Measurements from ENCODE around the gene INPP5D.

The INPP5D gene

GRCh38 chr2:233221378-233222063 lies 161.4 kb downstream of the INPP5D start:
- H3K4me3 ChIP-seq (replicated peaks in 1 of 2; ENCODE audit: low read depth in 2 of 2, low read length in 2 of 2), result no peak overlapping the region
- DNase-seq (ENCODE audit: low read depth in 2 of 2), result peak; percentile 24 to 77
- no peak for TF ChIP-seq CTCF (IDR thresholded peaks at IDR 0.05; ENCODE audit: low read depth, low read length)

GRCh38 chr2:233223059-233223894 lies 163.1 kb downstream of the INPP5D start:
- TF ChIP-seq CTCF (IDR thresholded peaks at IDR 0.05; ENCODE audit: low read depth, low read length), result no peak
- no peak for DNase-seq (ENCODE audit: low read depth in 2 of 2)
- no peak overlapping the region for H3K4me3 ChIP-seq (replicated peaks in 1 of 2; ENCODE audit: low read depth in 2 of 2, low read length in 2 of 2)

- no peak for TF ChIP-seq CTCF (IDR thresholded peaks at IDR 0.05; ENCODE audit: low read depth, low read length)
- no peak for DNase-seq (ENCODE audit: low read depth in 2 of 2)
- no peak overlapping the region for H3K4me3 ChIP-seq (replicated peaks in 1 of 2; ENCODE audit: low read depth in 2 of 2, low read length in 2 of 2)
Observed at GRCh38 chr2:233225230-233226068, 165.3 kb downstream of the INPP5D start.

- H3K4me3 ChIP-seq (replicated peaks in 1 of 2; ENCODE audit: low read depth in 2 of 2, low read length in 2 of 2), result no peak overlapping the region
- TF ChIP-seq CTCF (IDR thresholded peaks at IDR 0.05; ENCODE audit: low read depth, low read length), result no peak
- no peak for DNase-seq (ENCODE audit: low read depth in 2 of 2)
Observed at GRCh38 chr2:233226511-233227031, 166.4 kb downstream of the INPP5D start.

- DNase-seq (ENCODE audit: low read depth in 2 of 2), result no peak
- no peak for TF ChIP-seq CTCF (IDR thresholded peaks at IDR 0.05; ENCODE audit: low read depth, low read length)
- no peak overlapping the region for H3K4me3 ChIP-seq (replicated peaks in 1 of 2; ENCODE audit: low read depth in 2 of 2, low read length in 2 of 2)
Observed at GRCh38 chr2:233227346-233227978, 167.3 kb downstream of the INPP5D start.

- no peak overlapping the region for H3K4me3 ChIP-seq (replicated peaks in 1 of 2; ENCODE audit: low read depth in 2 of 2, low read length in 2 of 2)
- TF ChIP-seq CTCF (IDR thresholded peaks at IDR 0.05; ENCODE audit: low read depth, low read length), result no peak
- no peak for DNase-seq (ENCODE audit: low read depth in 2 of 2)
Observed at GRCh38 chr2:233228376-233228775, 168.2 kb downstream of the INPP5D start.
